Fibroblast of skin of scalp (primary cell): Measurements from ENCODE around the gene MBL2.

Source experiments
- DNase-seq: peaks from one replicate; pipeline ENCODE4 v3.0.0-alpha.2; 2013

Gene MBL2

DNA sequence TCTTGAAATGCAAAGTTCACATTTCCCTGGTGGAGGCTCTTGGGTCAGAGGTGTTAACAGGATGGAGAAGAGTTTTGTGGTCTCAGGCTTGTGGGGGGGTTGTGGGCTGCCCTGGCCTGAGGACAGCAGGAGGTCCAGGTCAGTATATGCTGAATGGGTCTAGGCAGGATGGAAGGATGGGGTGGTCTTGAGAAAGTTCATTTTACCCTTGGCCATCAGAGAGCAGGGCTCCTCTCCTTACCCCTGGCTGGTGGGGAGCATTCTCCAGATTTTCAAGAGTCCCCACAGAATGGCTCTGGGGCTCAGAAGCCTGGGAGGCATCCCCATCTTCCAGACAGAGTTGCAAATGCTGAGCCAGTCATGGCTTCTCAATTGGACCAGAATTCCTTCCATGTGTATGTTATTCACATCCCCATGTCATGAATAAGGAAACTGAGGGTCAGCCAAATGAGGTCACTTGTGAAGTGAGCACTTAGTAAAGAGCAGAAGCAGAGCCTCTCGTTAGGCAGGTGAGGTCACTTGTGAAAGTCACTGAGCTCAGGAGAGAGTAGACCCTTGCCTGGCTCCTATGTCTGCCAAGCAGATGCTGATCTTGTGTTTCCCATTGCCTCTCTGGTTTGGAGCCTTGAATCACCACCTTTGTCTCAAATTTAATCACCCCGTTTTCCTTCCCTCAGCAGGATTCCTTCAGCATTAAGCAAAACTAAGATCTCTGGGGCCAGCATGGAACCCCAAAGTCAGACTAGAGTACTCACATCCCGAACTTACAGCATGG, 33.0 kb downstream of the MBL2 start:
- no peak for DNase-seq

DNA sequence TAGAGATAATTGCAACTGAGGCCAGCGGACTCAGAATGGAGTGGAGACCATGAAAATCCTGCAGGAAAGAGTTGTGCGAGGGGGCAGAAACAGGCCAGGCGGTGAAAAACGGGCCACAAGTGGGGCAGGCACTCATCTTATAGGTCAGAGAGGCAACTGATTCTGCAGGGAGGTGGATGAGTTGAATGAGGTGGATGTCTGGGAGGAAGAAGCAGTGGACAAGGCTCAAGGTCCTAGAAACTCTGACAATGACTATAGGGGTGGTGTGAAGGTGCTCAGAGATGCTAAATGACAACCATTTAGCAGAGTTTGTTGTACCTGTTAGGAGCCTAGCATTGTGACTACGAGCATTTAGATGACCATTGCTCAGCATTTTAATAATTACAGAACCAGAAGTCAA, 33.6 kb downstream of the MBL2 start:
- no peak for DNase-seq

DNA sequence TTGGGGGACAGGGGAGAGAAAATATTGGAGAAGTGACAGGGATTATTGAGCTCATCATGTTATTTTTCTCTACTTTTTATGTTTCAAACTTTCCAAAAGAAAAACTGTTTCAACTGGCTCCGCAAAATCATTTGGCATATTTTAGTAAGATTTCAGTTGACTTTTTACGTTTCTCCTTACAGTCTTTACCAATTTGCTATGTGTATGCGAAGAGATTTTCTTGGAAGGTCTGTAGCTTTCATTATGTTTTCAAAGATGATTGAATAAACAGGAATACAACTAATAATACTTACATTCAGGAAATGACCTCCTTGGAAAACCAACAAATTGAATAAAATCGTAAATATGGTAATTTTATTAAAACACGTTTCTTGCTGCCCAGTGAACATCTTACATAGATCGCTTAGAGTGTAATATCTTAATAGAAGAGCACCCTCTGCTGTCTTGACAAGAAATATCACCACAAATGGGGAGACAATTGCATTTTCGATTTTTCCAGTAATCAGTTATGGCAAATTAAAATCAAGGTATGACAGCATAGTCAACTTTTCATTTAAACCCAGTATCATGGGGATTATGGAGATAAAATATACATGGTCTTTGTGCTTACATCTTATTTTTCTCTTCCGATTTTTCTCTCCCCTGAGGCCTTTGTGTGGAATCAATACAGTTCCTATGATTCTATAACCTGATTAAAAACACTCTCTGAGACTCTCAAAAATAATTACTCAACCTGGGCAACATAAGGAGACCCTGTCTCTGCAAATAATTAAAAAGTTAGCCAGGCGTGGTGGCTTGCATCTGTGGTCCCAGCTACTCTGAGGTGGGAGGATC, 43.1 kb downstream of the MBL2 start:
- peak; percentile 39 for DNase-seq

DNA sequence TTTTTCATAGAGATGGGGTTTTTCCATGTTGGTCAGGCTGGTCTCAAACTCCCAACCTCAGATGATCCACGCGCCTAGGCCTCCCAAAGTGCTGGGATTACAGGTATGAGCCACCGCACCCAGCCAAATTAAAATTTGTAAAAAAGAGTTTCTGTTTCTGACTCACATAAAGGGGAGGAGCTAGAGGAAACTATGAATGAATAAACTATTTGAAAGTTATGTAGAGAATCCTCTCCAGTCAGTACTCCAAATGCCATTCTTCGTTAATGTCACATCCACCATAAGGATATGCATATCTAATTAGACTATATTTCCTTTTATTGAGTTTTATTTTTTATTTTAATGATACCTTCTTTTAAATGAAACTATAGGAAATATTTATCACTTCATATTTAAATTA, 52.6 kb downstream of the MBL2 start:
- DNase-seq = no peak
